Gastroesophageal sphincter (tissue), 4 donors: ENCODE data around the gene GPLD1. TPM values are rescaled to one million over a fixed set of nuclear protein-coding genes. Genes with fewer than 3 reads are reported as not detected.

ENCODE experiments used
- ATAC-seq: fragments of 150-250 bp; one replicate; pipeline ENCODE4 v1.9.1; 2016; ENCODE audit warnings: mild to moderate bottlenecking, moderate library complexity
- H3K27ac ChIP-seq, 4 donors: fragments of 200-600 bp; sonication (generic) in 3 of 4; 1 replicate in 3 of 4; 2 replicates in 1 of 4; pipeline ENCODE4 v1.5.1; 2016 to 2019
- H3K27me3 ChIP-seq: fragments of 200-600 bp; sonication (generic); one replicate; pipeline ENCODE4 v1.5.1; 2019
- H3K36me3 ChIP-seq, 2 donors: fragments of 200-600 bp; sonication (generic); one replicate each; pipeline ENCODE4 v1.5.1; 2019; ENCODE audit warnings: control low read depth in 1 of 2
- H3K4me1 ChIP-seq, 3 donors: fragments of 200-600 bp; sonication (generic); 1 replicate in 2 of 3; 2 replicates in 1 of 3; pipeline ENCODE4 v1.5.1; 2016 to 2019; ENCODE audit warnings: control low read depth in 2 of 3
- H3K4me3 ChIP-seq, 2 donors: fragments of 200-600 bp; sonication (generic); one replicate each; pipeline ENCODE4 v1.5.1; 2019; ENCODE audit warnings: mild to moderate bottlenecking in 1 of 2, moderate library complexity in 1 of 2
- H3K9me3 ChIP-seq, 3 donors: fragments of 200-600 bp; sonication (generic); one replicate each; pipeline ENCODE4 v1.5.1; 2017 to 2019; ENCODE audit warnings: control low read depth in 2 of 3
- EP300 ChIP-seq: sonication (generic); formaldehyde crosslinking; IDR thresholded peaks from one replicate; pipeline ENCODE4 v1.6.1; 2017; ENCODE audit warnings: antibody characterized with exemption, mild to moderate bottlenecking
- POLR2A ChIP-seq, 2 donors: fragments of 450-650 bp; IDR thresholded peaks; one replicate each; pipeline ENCODE4 v1.6.1; 2017; ENCODE audit warnings: antibody characterized with exemption in 2 of 2, mild to moderate bottlenecking in 2 of 2, moderate library complexity in 1 of 2
- POLR2AphosphoS5 ChIP-seq: sonication (generic); formaldehyde crosslinking; IDR thresholded peaks from one replicate; pipeline ENCODE4 v1.6.1; 2017; ENCODE audit warnings: antibody characterized with exemption
- WGBS, 2 donors: methylation state at CpG; one replicate each; pipeline ENCODE4 v1.1.5; 2018; ENCODE audit warnings: low coverage in 1 of 2; 5-methylcytosine and 5-hydroxymethylcytosine counted together
- total RNA-seq, 4 donors: library from RNA; depleted of rRNA; stranded (reverse); fragments of >200 nt; gene quantifications; one replicate each; pipeline ENCODE4 v1.1.0, GENCODE V29; 2016
- TF ChIP-seq, protein P1 (sequence below), 4 experiments: fragments of 200-600 bp in 2 of 4; fragments of 450-650 bp in 2 of 4; sonication (generic) in 1 of 4; IDR thresholded peaks; one replicate each; pipeline ENCODE4 v1.5.1; 2017 to 2019; ENCODE audit warnings: antibody characterized with exemption in 4 of 4, mild to moderate bottlenecking in 2 of 4, moderate library complexity in 2 of 4

GPLD1 gene, protein sequence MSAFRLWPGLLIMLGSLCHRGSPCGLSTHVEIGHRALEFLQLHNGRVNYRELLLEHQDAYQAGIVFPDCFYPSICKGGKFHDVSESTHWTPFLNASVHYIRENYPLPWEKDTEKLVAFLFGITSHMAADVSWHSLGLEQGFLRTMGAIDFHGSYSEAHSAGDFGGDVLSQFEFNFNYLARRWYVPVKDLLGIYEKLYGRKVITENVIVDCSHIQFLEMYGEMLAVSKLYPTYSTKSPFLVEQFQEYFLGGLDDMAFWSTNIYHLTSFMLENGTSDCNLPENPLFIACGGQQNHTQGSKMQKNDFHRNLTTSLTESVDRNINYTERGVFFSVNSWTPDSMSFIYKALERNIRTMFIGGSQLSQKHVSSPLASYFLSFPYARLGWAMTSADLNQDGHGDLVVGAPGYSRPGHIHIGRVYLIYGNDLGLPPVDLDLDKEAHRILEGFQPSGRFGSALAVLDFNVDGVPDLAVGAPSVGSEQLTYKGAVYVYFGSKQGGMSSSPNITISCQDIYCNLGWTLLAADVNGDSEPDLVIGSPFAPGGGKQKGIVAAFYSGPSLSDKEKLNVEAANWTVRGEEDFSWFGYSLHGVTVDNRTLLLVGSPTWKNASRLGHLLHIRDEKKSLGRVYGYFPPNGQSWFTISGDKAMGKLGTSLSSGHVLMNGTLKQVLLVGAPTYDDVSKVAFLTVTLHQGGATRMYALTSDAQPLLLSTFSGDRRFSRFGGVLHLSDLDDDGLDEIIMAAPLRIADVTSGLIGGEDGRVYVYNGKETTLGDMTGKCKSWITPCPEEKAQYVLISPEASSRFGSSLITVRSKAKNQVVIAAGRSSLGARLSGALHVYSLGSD
- total RNA-seq = 1 to 10 TPM; 3.8 to 7.8 (median 5.6) TPM

DNA sequence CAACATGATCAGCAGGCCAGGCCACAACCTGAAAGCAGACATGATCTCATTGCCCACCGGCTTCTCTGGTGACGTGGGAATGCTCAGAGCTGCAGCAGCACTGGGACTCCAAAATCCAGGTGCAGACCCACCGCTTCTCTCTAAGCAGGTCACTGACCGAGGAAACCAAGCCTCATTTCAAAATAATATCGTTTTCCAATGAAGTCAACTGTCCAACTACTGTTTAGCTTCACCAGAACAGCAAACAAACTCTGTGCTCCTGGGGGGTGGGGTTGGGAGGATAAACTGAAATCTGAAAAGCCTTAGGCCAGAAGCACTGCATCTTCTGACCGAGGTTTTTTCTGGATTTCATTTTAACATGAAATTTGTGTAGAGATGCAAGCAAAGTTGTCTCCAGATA lies at the start of gene GPLD1:
Gene GPLD1, minus strand, starts transcription at position 109 of the 400 bp plus-strand sequence. Its CDS starts 67 bp downstream, at position 42.
- Histone ChIP-seq H3K36me3 (peaks cover 0 to 3% of the 10 kb centered on the region in 2 donors), H3K9me3 (no peaks in the 10 kb centered on the region), H3K4me1 (peaks cover 0 to 9% (median 3%) of the 10 kb centered on the region in 3 donors), H3K4me3 (no peak within 1 kb of the TSS), H3K27me3 (no peaks in the 10 kb centered on the region), H3K27ac (no peak within 1 kb of the TSS)
- 86 to 100% methylated on average over 2 to 6 of the region's 6 CpGs for WGBS, 2 donors
- TF ChIP-seq POLR2AphosphoS5 = no peak
- TF ChIP-seq EP300 = no peak
- TF ChIP-seq POLR2A (IDR thresholded peaks at IDR 0.05) = no peak
- TF ChIP-seq, protein P1, sequence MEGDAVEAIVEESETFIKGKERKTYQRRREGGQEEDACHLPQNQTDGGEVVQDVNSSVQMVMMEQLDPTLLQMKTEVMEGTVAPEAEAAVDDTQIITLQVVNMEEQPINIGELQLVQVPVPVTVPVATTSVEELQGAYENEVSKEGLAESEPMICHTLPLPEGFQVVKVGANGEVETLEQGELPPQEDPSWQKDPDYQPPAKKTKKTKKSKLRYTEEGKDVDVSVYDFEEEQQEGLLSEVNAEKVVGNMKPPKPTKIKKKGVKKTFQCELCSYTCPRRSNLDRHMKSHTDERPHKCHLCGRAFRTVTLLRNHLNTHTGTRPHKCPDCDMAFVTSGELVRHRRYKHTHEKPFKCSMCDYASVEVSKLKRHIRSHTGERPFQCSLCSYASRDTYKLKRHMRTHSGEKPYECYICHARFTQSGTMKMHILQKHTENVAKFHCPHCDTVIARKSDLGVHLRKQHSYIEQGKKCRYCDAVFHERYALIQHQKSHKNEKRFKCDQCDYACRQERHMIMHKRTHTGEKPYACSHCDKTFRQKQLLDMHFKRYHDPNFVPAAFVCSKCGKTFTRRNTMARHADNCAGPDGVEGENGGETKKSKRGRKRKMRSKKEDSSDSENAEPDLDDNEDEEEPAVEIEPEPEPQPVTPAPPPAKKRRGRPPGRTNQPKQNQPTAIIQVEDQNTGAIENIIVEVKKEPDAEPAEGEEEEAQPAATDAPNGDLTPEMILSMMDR (IDR thresholded peaks at IDR 0.05) = no peak
- no peak for ATAC-seq

DNA sequence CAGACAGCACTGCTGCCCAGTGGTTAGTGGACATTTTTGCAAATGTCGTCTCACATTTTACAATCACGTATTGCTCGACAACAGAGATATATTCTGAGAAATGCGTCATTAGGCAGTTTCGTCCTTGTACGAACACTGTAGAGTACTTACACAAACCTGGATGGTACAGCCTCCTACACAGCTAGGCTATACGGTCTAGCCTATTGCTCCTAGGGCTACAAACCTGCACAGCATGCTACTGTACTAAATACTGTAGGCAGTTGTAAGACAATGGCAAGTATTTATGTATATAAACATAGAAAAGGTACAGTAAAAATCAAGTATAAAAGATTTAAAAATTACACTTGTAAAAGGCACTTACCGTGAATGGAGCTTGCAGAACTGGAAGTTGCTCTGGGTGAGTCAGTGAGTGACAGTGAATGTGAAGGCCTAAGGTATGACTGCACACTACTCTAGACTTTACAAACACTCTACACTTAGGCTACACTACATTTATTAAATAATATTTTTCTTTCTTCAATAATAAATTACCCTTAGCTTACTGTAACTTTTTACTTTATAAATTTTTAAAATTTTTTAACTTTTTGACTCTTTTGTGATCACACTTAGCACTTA lies 48.5 kb upstream of the GPLD1 start:
- Histone ChIP-seq H3K36me3 (peaks cover 0 to 42% of the 10 kb centered on the region in 2 donors), H3K4me1 (no peaks in the 10 kb centered on the region), H3K9me3 (no peaks in the 10 kb centered on the region), H3K27ac (no peak overlapping the region), H3K4me3 (no peak overlapping the region), H3K27me3 (no peaks in the 10 kb centered on the region)
- no peak for ATAC-seq
- TF ChIP-seq, protein P1 (IDR thresholded peaks at IDR 0.05) = no peak
- TF ChIP-seq POLR2AphosphoS5 = no peak
- no peak for TF ChIP-seq POLR2A (IDR thresholded peaks at IDR 0.05)
- no peak for TF ChIP-seq EP300
- 84 to 92% methylated on average over 7 to 8 of the region's 8 CpGs for WGBS, 2 donors

DNA sequence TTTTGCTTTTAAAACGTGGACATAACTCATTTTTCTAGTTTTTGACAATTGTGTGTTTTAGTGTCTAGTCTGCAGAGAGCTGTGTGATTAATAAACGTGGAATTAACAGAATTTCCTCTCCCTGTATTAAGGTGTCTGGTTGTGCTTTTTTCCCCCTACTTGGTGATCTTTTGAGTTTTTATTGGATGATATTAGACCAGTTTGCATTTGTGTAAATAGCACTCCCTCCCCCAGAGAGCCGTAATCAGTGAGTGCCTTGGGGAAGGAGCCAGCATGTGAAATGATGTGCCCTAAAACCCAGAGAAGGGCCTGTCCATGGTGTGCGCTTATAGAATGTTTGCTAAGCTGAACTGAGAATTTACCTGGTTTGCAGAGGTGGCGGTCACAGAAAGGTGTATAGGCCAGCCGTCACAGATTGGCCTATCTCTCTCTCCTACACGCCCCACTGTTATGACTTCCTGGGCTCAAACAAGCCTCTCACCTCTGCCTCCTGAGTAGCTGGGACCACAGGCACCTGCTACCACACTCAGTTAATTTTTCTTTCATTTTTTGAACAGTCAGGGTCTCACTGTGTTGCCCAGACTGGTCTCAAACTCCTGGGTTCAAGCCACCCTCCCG lies 47.8 kb upstream of the GPLD1 start:
- H3K27ac ChIP-seq = no peak overlapping the region
- H3K36me3 ChIP-seq = peaks cover 0 to 48% of the 10 kb centered on the region in 2 donors
- no peak overlapping the region for H3K4me3 ChIP-seq
- no peaks in the 10 kb centered on the region for H3K27me3 ChIP-seq
- WGBS, 2 donors = 67 to 82% methylated on average over 3 to 4 of the region's 8 CpGs
- no peaks in the 10 kb centered on the region for H3K4me1 ChIP-seq
- TF ChIP-seq POLR2AphosphoS5 (no peak), EP300 (no peak), POLR2A (IDR thresholded peaks at IDR 0.05) (no peak)
- TF ChIP-seq, protein P1 (IDR thresholded peaks at IDR 0.05) = no peak
- H3K9me3 ChIP-seq = no peaks in the 10 kb centered on the region
- ATAC-seq = no peak

DNA sequence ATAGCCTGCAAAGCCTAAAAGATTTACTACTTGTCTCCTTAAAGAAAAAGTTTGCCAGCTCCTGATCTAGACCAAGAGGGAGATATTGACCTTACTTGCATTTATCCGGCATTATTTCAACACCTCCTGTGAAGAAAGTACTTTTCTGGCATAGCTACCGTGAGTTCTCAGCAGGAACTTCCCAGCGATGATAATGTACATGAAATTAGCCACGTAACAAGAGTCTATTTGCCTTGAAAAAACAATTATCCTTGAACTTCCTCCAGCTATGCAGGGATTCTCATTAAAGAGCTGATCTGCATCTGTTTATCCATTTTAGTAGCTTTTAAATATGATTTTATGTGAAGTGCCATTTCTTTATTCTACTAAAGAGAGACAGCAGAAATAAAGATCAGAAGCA lies 47.1 kb upstream of the GPLD1 start:
- ATAC-seq = no peak
- TF ChIP-seq POLR2A (IDR thresholded peaks at IDR 0.05) = no peak
- no peak for TF ChIP-seq EP300
- Histone ChIP-seq H3K27ac (no peak overlapping the region), H3K4me3 (no peak overlapping the region), H3K9me3 (no peaks in the 10 kb centered on the region), H3K36me3 (peaks cover 0 to 56% of the 10 kb centered on the region in 2 donors), H3K27me3 (no peaks in the 10 kb centered on the region), H3K4me1 (no peaks in the 10 kb centered on the region)
- WGBS, 2 donors = 64 to 75% methylated on average over 3 to 4 of the region's 4 CpGs

DNA sequence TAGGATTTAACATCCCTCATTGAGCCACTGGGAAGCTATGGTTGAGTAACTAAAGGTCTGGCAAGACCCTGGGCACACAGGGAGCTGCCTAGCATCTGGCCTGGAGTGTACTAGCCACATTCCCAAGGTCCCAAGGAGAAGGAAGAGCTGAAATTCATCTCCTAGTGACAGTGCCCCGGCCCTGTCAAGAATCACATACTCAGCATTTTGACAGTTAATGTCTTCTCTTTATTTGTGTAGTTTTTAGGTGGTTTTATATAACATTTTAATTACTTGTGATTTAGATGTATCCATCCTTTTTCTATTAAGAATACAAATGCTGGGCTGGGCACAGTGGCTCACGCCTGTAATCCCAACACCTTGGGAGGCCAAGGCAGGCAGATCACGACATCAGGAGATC lies 45.8 kb upstream of the GPLD1 start:
- Histone ChIP-seq H3K27ac (no peak overlapping the region), H3K9me3 (no peaks in the 10 kb centered on the region), H3K4me3 (no peak overlapping the region), H3K36me3 (peaks cover 0 to 63% of the 10 kb centered on the region in 2 donors), H3K27me3 (no peaks in the 10 kb centered on the region), H3K4me1 (no peaks in the 10 kb centered on the region)
- TF ChIP-seq EP300 = no peak
- TF ChIP-seq POLR2AphosphoS5 = no peak
- TF ChIP-seq POLR2A (IDR thresholded peaks at IDR 0.05) = no peak
- TF ChIP-seq, protein P1 (IDR thresholded peaks at IDR 0.05) = no peak
- ATAC-seq = no peak
- WGBS, 2 donors = 0 to 75% methylated on average over 1 of the region's 3 CpGs
